Measurements from ENCODE around the gene MRS2. TPM values are rescaled to one million over a fixed set of nuclear protein-coding genes. Genes with fewer than 3 reads are reported as not detected.

MRS2 gene
- polyA plus RNA-seq (2013, experiment 1 of 2) = 18.7 TPM
- 19.3 TPM for polyA plus RNA-seq (2013, experiment 2 of 2)

DNA sequence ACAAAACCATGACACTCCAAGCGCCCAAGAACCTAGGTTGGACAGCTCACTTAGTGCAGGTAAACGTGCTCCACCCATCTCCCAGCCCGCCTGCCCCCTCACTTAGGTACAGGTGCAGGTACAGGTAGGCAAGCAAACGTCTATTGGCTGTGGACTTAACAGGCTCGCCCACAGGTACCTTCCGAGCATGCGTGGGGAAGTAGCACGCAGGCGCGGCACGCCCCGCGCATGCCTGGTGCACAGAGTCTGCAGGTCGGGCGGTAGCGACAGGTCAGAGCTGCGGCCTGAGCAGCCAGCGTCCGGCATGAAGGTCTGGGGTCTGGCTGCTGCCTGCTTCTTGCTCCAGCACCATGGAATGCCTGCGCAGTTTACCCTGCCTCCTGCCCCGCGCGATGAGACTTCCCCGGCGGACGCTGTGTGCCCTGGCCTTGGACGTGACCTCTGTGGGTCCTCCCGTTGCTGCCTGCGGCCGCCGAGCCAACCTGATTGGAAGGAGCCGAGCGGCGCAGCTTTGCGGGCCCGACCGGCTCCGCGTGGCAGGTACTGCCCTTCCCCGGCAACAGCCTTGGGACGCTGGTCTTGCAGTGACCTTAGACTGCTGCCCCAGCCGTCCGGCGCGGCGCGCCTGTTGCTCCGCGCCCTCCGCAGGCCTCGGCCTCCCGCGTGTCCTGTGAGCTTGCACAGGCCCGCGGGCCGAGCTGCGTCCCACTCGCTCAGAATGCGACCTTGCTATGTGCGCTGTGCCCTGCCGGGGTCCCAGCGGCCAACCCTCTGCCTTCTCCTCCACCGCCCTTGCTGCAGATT, at the start of gene MRS2:
TSS of gene MRS2 (plus strand) at position 240 of the 804 bp plus-strand sequence. CDS start at position 351, 111 bp downstream.
- Histone ChIP-seq H2AFZ (ENCODE audit: low read depth, low read length) (peak within 1 kb of the TSS; percentile 83), H2BK12ac (ENCODE audit: low read length in 2 of 2) (peak within 1 kb of the TSS in 1 of 2 experiments; percentile 7)

DNA sequence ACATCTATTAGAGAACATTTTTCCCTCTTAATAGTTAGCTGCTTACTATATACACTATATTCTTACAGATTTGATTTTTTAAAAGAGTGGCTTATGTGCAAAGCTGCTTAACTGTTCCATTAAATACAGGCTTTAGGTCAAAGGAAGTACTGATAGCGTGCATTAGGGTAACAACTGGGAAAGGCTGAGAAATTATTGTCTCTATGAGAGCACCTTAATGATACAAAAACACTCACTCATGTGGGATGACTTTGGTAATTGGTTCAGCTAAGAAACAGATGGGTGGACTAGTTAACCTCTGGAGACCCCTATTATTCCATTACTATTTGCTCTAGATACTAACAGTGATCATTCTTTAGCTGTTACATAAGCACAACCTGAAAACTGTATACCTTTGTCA, 48.9 kb upstream of the MRS2 start:
- H2AFZ ChIP-seq (ENCODE audit: low read depth, low read length) = no peak overlapping the region
- no peak overlapping the region for H2BK15ac ChIP-seq (ENCODE audit: low read depth, poor library complexity, severe bottlenecking)
- no peak overlapping the region for H2AK5ac ChIP-seq (ENCODE audit: low read length, severe bottlenecking)
- 82% methylated on average over 1 of the region's 1 CpG for WGBS
- H4K8ac ChIP-seq (ENCODE audit: low read length) = no peak overlapping the region
- H3K9me3 ChIP-seq (ENCODE audit: control insufficient read depth, low read length) = no peaks in the 10 kb centered on the region
- no peak overlapping the region for H3K4ac ChIP-seq (ENCODE audit: low read depth in 1 of 2, low read length in 2 of 2)
- no peak overlapping the region for H3K23ac ChIP-seq (ENCODE audit: low read length in 2 of 2)
- no peak overlapping the region for H3K4me3 ChIP-seq (ENCODE audit: insufficient read depth in 1 of 2, low read depth in 1 of 2, low read length in 2 of 2)
- H2BK12ac ChIP-seq (ENCODE audit: low read length in 2 of 2) = no peak overlapping the region
- H3K27me3 ChIP-seq (ENCODE audit: control insufficient read depth in 1 of 2, insufficient read depth in 1 of 2, low read length in 2 of 2) = peaks cover 0 to 20% of the 10 kb centered on the region in 2 experiments
- H2BK5ac ChIP-seq (ENCODE audit: low read depth, low read length, poor library complexity, severe bottlenecking) = no peak overlapping the region
- no peak for DNase-seq
- no peak overlapping the region for H3K18ac ChIP-seq (ENCODE audit: low read depth in 1 of 2, low read length in 2 of 2)
- no peaks in the 10 kb centered on the region for H3K4me1 ChIP-seq (ENCODE audit: control insufficient read depth, insufficient read depth, low read depth, low read length)
- H3K14ac ChIP-seq (ENCODE audit: low read length in 2 of 2) = no peak overlapping the region
- H2BK120ac ChIP-seq (ENCODE audit: low read depth, low read length) = no peak overlapping the region
- H3K79me1 ChIP-seq (replicated peaks; ENCODE audit: low read length, poor library complexity, severe bottlenecking) = no peaks in the 10 kb centered on the region
- no peak overlapping the region for H4K91ac ChIP-seq (ENCODE audit: low read length)
- no peak overlapping the region for H3K9ac ChIP-seq (ENCODE audit: low read length)
- H3K4me2 ChIP-seq (ENCODE audit: low read length, poor library complexity, severe bottlenecking) = no peak overlapping the region
- no peak overlapping the region for H3K27ac ChIP-seq (ENCODE audit: low read length, poor library complexity, severe bottlenecking)
- H3K36me3 ChIP-seq (ENCODE audit: control insufficient read depth in 1 of 2, insufficient read depth in 2 of 2, low read depth in 1 of 2, low read length in 2 of 2) = peaks cover 0 to 8% of the 10 kb centered on the region in 2 experiments

More for the DNA sequence above, at the start of gene MRS2:
- Histone ChIP-seq H3K4me3 (ENCODE audit: insufficient read depth in 1 of 2, low read depth in 1 of 2, low read length in 2 of 2) (peak within 1 kb of the TSS; percentile 88 to 97), H3K9ac (ENCODE audit: low read length) (peak within 1 kb of the TSS; percentile 96), H3K4ac (ENCODE audit: low read depth in 1 of 2, low read length in 2 of 2) (peak within 1 kb of the TSS; percentile 58 to 75), H3K4me2 (ENCODE audit: low read length, poor library complexity, severe bottlenecking) (peak within 1 kb of the TSS; percentile 50), H3K14ac (ENCODE audit: low read length in 2 of 2) (peak within 1 kb of the TSS in 1 of 2 experiments; percentile 92), H3K27ac (ENCODE audit: low read length, poor library complexity, severe bottlenecking) (peak within 1 kb of the TSS; percentile 96), H3K9me3 (ENCODE audit: control insufficient read depth, low read length) (no peaks in the 10 kb centered on the region), H3K36me3 (ENCODE audit: control insufficient read depth in 1 of 2, insufficient read depth in 2 of 2, low read depth in 1 of 2, low read length in 2 of 2) (peaks cover 6 to 23% of the 10 kb centered on the region in 2 experiments), H3K79me1 (replicated peaks; ENCODE audit: low read length, poor library complexity, severe bottlenecking) (peaks cover 4% of the 10 kb centered on the region), H3K23ac (ENCODE audit: low read length in 2 of 2) (peak within 1 kb of the TSS in 1 of 2 experiments; percentile 37), H3K4me1 (ENCODE audit: control insufficient read depth, insufficient read depth, low read depth, low read length) (peaks cover 8% of the 10 kb centered on the region), H3K27me3 (ENCODE audit: control insufficient read depth in 1 of 2, insufficient read depth in 1 of 2, low read length in 2 of 2) (peaks cover 0 to 6% of the 10 kb centered on the region in 2 experiments), H2BK120ac (ENCODE audit: low read depth, low read length) (peak within 1 kb of the TSS; percentile 15), H3K18ac (ENCODE audit: low read depth in 1 of 2, low read length in 2 of 2) (peak within 1 kb of the TSS; percentile 80 to 92), H4K8ac (ENCODE audit: low read length) (peak within 1 kb of the TSS; percentile 98), H2BK5ac (ENCODE audit: low read depth, low read length, poor library complexity, severe bottlenecking) (peak within 1 kb of the TSS; percentile 85), H2AK5ac (ENCODE audit: low read length, severe bottlenecking) (peak within 1 kb of the TSS; percentile 49), H4K91ac (ENCODE audit: low read length) (peak within 1 kb of the TSS; percentile 75), H2BK15ac (ENCODE audit: low read depth, poor library complexity, severe bottlenecking) (peak within 1 kb of the TSS; percentile 86)
- DNase-seq = peak; percentile 73
- under 1% methylated on average over 62 of the region's 63 CpGs for WGBS

DNA sequence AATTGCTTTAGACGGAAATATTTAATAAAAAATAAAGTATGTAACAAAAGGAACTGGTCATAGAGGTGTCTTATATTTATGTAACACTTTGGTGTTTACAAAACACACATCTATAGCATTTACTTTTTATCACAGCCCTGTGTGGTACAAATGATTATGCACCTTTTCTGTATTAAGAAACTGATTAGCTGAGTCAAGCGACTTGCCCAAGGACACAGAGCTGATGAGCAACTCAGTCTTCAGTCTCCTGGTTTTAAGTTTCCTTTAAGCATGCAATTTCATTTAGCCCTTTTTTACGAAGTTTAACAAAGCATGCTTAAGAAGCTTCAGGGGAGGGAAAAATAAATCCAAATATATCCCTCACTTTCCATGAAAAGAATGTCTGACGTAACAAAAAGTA, 47.3 kb upstream of the MRS2 start:
- 68% methylated on average over 2 of the region's 4 CpGs for WGBS
- H2BK5ac ChIP-seq (ENCODE audit: low read depth, low read length, poor library complexity, severe bottlenecking) = no peak overlapping the region
- H3K4ac ChIP-seq (ENCODE audit: low read depth in 1 of 2, low read length in 2 of 2) = no peak overlapping the region

DNA sequence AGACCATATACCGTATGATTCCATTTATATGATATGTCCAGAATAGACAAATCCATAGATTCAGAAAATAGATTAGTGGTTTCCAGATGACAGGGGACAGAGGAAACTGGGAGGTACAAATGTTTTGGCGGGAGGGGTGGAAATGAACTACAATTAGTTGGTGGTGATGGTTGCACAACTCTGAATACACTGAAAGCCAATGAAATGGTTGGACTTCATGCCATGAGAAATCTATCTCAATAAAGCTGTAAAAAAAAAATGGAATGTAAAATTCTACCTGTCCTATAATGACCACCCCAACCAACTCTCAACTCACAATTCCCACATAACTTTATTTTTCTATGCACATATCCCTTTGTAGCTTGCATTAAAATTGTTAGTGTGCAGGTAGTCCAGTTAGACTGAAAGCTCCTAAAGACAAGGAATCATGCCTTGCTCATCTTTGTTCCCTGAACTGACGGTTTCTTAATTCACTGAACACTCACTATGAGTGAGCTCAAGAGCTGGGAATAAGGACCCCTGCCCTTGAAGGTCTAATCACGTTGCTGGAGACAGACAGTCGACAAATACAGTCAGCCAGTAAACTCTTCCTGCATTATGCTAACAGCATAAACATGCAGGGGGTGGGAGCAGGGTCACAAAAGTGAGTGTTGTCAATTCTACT, 46.3 kb upstream of the MRS2 start:
- no peak overlapping the region for H3K4ac ChIP-seq (ENCODE audit: low read depth in 1 of 2, low read length in 2 of 2)
- H3K9me3 ChIP-seq (ENCODE audit: control insufficient read depth, low read length) = no peaks in the 10 kb centered on the region
- no peak overlapping the region for H3K4me3 ChIP-seq (ENCODE audit: insufficient read depth in 1 of 2, low read depth in 1 of 2, low read length in 2 of 2)
- no peak overlapping the region for H4K91ac ChIP-seq (ENCODE audit: low read length)
- no peak overlapping the region for H3K14ac ChIP-seq (ENCODE audit: low read length in 2 of 2)
- no peak overlapping the region for H2BK120ac ChIP-seq (ENCODE audit: low read depth, low read length)
- no peak overlapping the region for H2BK12ac ChIP-seq (ENCODE audit: low read length in 2 of 2)
- no peak overlapping the region for H2BK5ac ChIP-seq (ENCODE audit: low read depth, low read length, poor library complexity, severe bottlenecking)
- 69% methylated on average over 2 of the region's 5 CpGs for WGBS
- peak overlapping the region; percentile 12 for H2AK5ac ChIP-seq (ENCODE audit: low read length, severe bottlenecking)
- H3K23ac ChIP-seq (ENCODE audit: low read length in 2 of 2) = no peak overlapping the region
- H2AFZ ChIP-seq (ENCODE audit: low read depth, low read length) = no peak overlapping the region
- no peak overlapping the region for H2BK15ac ChIP-seq (ENCODE audit: low read depth, poor library complexity, severe bottlenecking)
- H3K36me3 ChIP-seq (ENCODE audit: control insufficient read depth in 1 of 2, insufficient read depth in 2 of 2, low read depth in 1 of 2, low read length in 2 of 2) = peaks cover 0 to 8% of the 10 kb centered on the region in 2 experiments
- H3K27me3 ChIP-seq (ENCODE audit: control insufficient read depth in 1 of 2, insufficient read depth in 1 of 2, low read length in 2 of 2) = peaks cover 0 to 20% of the 10 kb centered on the region in 2 experiments
- H3K79me1 ChIP-seq (replicated peaks; ENCODE audit: low read length, poor library complexity, severe bottlenecking) = no peaks in the 10 kb centered on the region
- DNase-seq = no peak
- no peak overlapping the region for H3K9ac ChIP-seq (ENCODE audit: low read length)
- H4K8ac ChIP-seq (ENCODE audit: low read length) = no peak overlapping the region
- no peak overlapping the region for H3K4me2 ChIP-seq (ENCODE audit: low read length, poor library complexity, severe bottlenecking)
- no peak overlapping the region for H3K18ac ChIP-seq (ENCODE audit: low read depth in 1 of 2, low read length in 2 of 2)
- peaks cover 1% of the 10 kb centered on the region for H3K4me1 ChIP-seq (ENCODE audit: control insufficient read depth, insufficient read depth, low read depth, low read length)
- no peak overlapping the region for H3K27ac ChIP-seq (ENCODE audit: low read length, poor library complexity, severe bottlenecking)

More for the DNA sequence above, 47.3 kb upstream of the MRS2 start:
- no peaks in the 10 kb centered on the region for H3K9me3 ChIP-seq (ENCODE audit: control insufficient read depth, low read length)
- no peak overlapping the region for H2AK5ac ChIP-seq (ENCODE audit: low read length, severe bottlenecking)
- H2AFZ ChIP-seq (ENCODE audit: low read depth, low read length) = no peak overlapping the region
- no peak overlapping the region for H3K14ac ChIP-seq (ENCODE audit: low read length in 2 of 2)
- no peak for DNase-seq
- no peak overlapping the region for H3K23ac ChIP-seq (ENCODE audit: low read length in 2 of 2)
- H3K36me3 ChIP-seq (ENCODE audit: control insufficient read depth in 1 of 2, insufficient read depth in 2 of 2, low read depth in 1 of 2, low read length in 2 of 2) = peaks cover 0 to 8% of the 10 kb centered on the region in 2 experiments
- no peak overlapping the region for H2BK12ac ChIP-seq (ENCODE audit: low read length in 2 of 2)
- no peaks in the 10 kb centered on the region for H3K79me1 ChIP-seq (replicated peaks; ENCODE audit: low read length, poor library complexity, severe bottlenecking)
- H3K4me3 ChIP-seq (ENCODE audit: insufficient read depth in 1 of 2, low read depth in 1 of 2, low read length in 2 of 2) = no peak overlapping the region
- H3K27me3 ChIP-seq (ENCODE audit: control insufficient read depth in 1 of 2, insufficient read depth in 1 of 2, low read length in 2 of 2) = peaks cover 0 to 20% of the 10 kb centered on the region in 2 experiments
- no peak overlapping the region for H3K27ac ChIP-seq (ENCODE audit: low read length, poor library complexity, severe bottlenecking)
- H4K91ac ChIP-seq (ENCODE audit: low read length) = no peak overlapping the region
- no peak overlapping the region for H3K4me2 ChIP-seq (ENCODE audit: low read length, poor library complexity, severe bottlenecking)
- H3K9ac ChIP-seq (ENCODE audit: low read length) = no peak overlapping the region
- no peak overlapping the region for H4K8ac ChIP-seq (ENCODE audit: low read length)
- no peak overlapping the region for H3K18ac ChIP-seq (ENCODE audit: low read depth in 1 of 2, low read length in 2 of 2)
- H2BK15ac ChIP-seq (ENCODE audit: low read depth, poor library complexity, severe bottlenecking) = no peak overlapping the region
- no peak overlapping the region for H2BK120ac ChIP-seq (ENCODE audit: low read depth, low read length)
- H3K4me1 ChIP-seq (ENCODE audit: control insufficient read depth, insufficient read depth, low read depth, low read length) = peaks cover 1% of the 10 kb centered on the region

Measured in mesenchymal stem cell (in vitro differentiated cells and primary cell).